HUES48 (cell line): ENCODE measurements around the gene ZMYND8.
"Not testable (repeated sequence)": the region's sequence is repeated elsewhere in the genome, so short reads cannot be mapped to it uniquely, and the experiment has no call there.

Experiments
- H3K27ac ChIP-seq: one replicate; pipeline ENCODE4 v1.7.0; 2013; ENCODE audit warnings: low read depth, low read length, inconsistent platforms
- H3K27me3 ChIP-seq: 2 replicates; pipeline ENCODE4 v1.6.1; 2013; ENCODE audit warnings: mild to moderate bottlenecking, low read length; ENCODE audit not compliant: control insufficient read depth, insufficient read depth
- H3K36me3 ChIP-seq: 2 replicates; pipeline ENCODE4 v1.6.1; 2013; ENCODE audit warnings: low read length; ENCODE audit not compliant: control insufficient read depth, insufficient read depth
- H3K4me1 ChIP-seq: 2 replicates; pipeline ENCODE4 v1.6.1; 2013; ENCODE audit warnings: mild to moderate bottlenecking, low read length; ENCODE audit not compliant: control insufficient read depth, insufficient read depth
- H3K4me3 ChIP-seq: 2 replicates; pipeline ENCODE4 v1.5.1; 2013; ENCODE audit warnings: mild to moderate bottlenecking, low read depth, low read length
- H3K9ac ChIP-seq: 2 replicates; pipeline ENCODE4 v1.6.1; 2013; ENCODE audit warnings: mild to moderate bottlenecking, low read depth, low read length, moderate library complexity
- H3K9me3 ChIP-seq: 2 replicates; pipeline ENCODE4 v1.6.1; 2013; ENCODE audit warnings: low read length; ENCODE audit not compliant: control insufficient read depth, insufficient read depth

Gene ZMYND8

GRCh38 chr20:47248448-47248966 lies 108.0 kb downstream of the ZMYND8 start:
- Histone ChIP-seq H3K4me3 (no peak overlapping the region), H3K27me3 (no peaks in the 10 kb centered on the region), H3K36me3 (peaks cover 95% of the 10 kb centered on the region), H3K9me3 (no peaks in the 10 kb centered on the region), H3K9ac (no peak overlapping the region), H3K4me1 (no peaks in the 10 kb centered on the region), H3K27ac (no peak overlapping the region)

GRCh38 chr20:47247972-47248371 lies 108.5 kb downstream of the ZMYND8 start:
- no peaks in the 10 kb centered on the region for H3K9me3 ChIP-seq
- H3K4me1 ChIP-seq: 0 out of 2 replicates have a peak, but pooled peaks cover under 1% of the 10 kb centered on the region

GRCh38 chr20:47246061-47246777 lies 110.3 kb downstream of the ZMYND8 start:
- Histone ChIP-seq H3K4me3 (no peak overlapping the region), H3K27ac (no peak overlapping the region), H3K4me1 (0 out of 2 replicates have a peak, but pooled peaks cover 3% of the 10 kb centered on the region), H3K36me3 (peaks cover 95% of the 10 kb centered on the region), H3K27me3 (no peaks in the 10 kb centered on the region), H3K9me3 (no peaks in the 10 kb centered on the region), H3K9ac (no peak overlapping the region)

More at GRCh38 chr20:47247972-47248371, 108.5 kb downstream of the ZMYND8 start:
- Histone ChIP-seq H3K27ac (no peak overlapping the region), H3K4me3 (no peak overlapping the region), H3K9ac (no peak overlapping the region), H3K27me3 (no peaks in the 10 kb centered on the region), H3K36me3 (peaks cover 95% of the 10 kb centered on the region)

GRCh38 chr20:47245166-47245565 lies 111.3 kb downstream of the ZMYND8 start:
- not testable (repeated sequence) for H3K27ac ChIP-seq, H3K9ac ChIP-seq, H3K9me3 ChIP-seq, H3K27me3 ChIP-seq, H3K4me1 ChIP-seq, H3K4me3 ChIP-seq
- H3K36me3 ChIP-seq: peaks cover 89% of the 10 kb centered on the region

GRCh38 chr20:47244451-47244850 lies 112.0 kb downstream of the ZMYND8 start:
- Histone ChIP-seq H3K4me3 (no peak overlapping the region), H3K9me3 (no peaks in the 10 kb centered on the region), H3K36me3 (peaks cover 88% of the 10 kb centered on the region), H3K4me1 (0 out of 2 replicates have a peak, but pooled peaks cover 3% of the 10 kb centered on the region), H3K9ac (no peak overlapping the region), H3K27me3 (no peaks in the 10 kb centered on the region), H3K27ac (no peak overlapping the region)

GRCh38 chr20:47243532-47244305 lies 112.8 kb downstream of the ZMYND8 start:
- no peak overlapping the region for H3K27ac ChIP-seq
- H3K4me1 ChIP-seq: 0 out of 2 replicates have a peak, but pooled peaks cover 3% of the 10 kb centered on the region
- H3K27me3 ChIP-seq: no peaks in the 10 kb centered on the region
- H3K4me3 ChIP-seq: no peak overlapping the region
- peaks cover 88% of the 10 kb centered on the region for H3K36me3 ChIP-seq
- H3K9ac ChIP-seq: no peak overlapping the region
- H3K9me3 ChIP-seq: no peaks in the 10 kb centered on the region

- no peaks in the 10 kb centered on the region for H3K9me3 ChIP-seq
- H3K27me3 ChIP-seq: no peaks in the 10 kb centered on the region
- H3K4me3 ChIP-seq: no peak overlapping the region
- H3K27ac ChIP-seq: no peak overlapping the region
- no peak overlapping the region for H3K9ac ChIP-seq
- 0 out of 2 replicates have a peak, but pooled peaks cover 3% of the 10 kb centered on the region for H3K4me1 ChIP-seq
- peaks cover 88% of the 10 kb centered on the region for H3K36me3 ChIP-seq
Observed at GRCh38 chr20:47243003-47243402, 113.5 kb downstream of the ZMYND8 start.

GRCh38 chr20:47241345-47241781 lies 115.1 kb downstream of the ZMYND8 start:
- Histone ChIP-seq H3K4me1 (0 out of 2 replicates have a peak, but pooled peaks cover 3% of the 10 kb centered on the region), H3K27ac (no peak overlapping the region), H3K27me3 (no peaks in the 10 kb centered on the region)

GRCh38 chr20:47240096-47240495 lies 116.4 kb downstream of the ZMYND8 start:
- not testable (repeated sequence) for H3K27ac ChIP-seq, H3K9ac ChIP-seq, H3K4me3 ChIP-seq, H3K4me1 ChIP-seq, H3K27me3 ChIP-seq, H3K9me3 ChIP-seq
- H3K36me3 ChIP-seq: peaks cover 88% of the 10 kb centered on the region

More at GRCh38 chr20:47241345-47241781, 115.1 kb downstream of the ZMYND8 start:
- Histone ChIP-seq H3K36me3 (peaks cover 88% of the 10 kb centered on the region), H3K9me3 (no peaks in the 10 kb centered on the region), H3K4me3 (no peak overlapping the region), H3K9ac (no peak overlapping the region)

GRCh38 chr20:47239719-47240067 lies 116.8 kb downstream of the ZMYND8 start:
- Histone ChIP-seq H3K4me3 (no peak overlapping the region), H3K9ac (no peak overlapping the region), H3K36me3 (peaks cover 88% of the 10 kb centered on the region), H3K4me1 (0 out of 2 replicates have a peak, but pooled peaks cover 3% of the 10 kb centered on the region), H3K27ac (no peak overlapping the region), H3K27me3 (no peaks in the 10 kb centered on the region), H3K9me3 (no peaks in the 10 kb centered on the region)
